Measurements from ENCODE around the gene GNPTAB. TPM values are rescaled to one million over a fixed set of nuclear protein-coding genes. Genes with fewer than 3 reads are reported as not detected.

The GNPTAB gene
- total RNA-seq, 1 experiment from 2014 or later, result 21.0 TPM

GRCh38 chr12:101783838-101784237 is 46.9 kb downstream of the GNPTAB start:
- ATAC-seq (no peak), DNase-seq (no peak)
- Histone ChIP-seq H3K27me3 (ENCODE audit: low read length) (no peaks in the 10 kb centered on the region), H3K36me3 (ENCODE audit: low read depth, low read length) (no peaks in the 10 kb centered on the region), H3K9me2 (replicated peaks; ENCODE audit: low read length) (no peaks in the 10 kb centered on the region), H4K20me1 (ENCODE audit: low read length) (no peaks in the 10 kb centered on the region), H3K9me3 (ENCODE audit: low read length) (no peaks in the 10 kb centered on the region), H3F3A (ENCODE audit: low read length, unreplicated experiment) (no peaks in the 10 kb centered on the region), H3K27ac (ENCODE audit: low read length) (no peak overlapping the region), H3K4me3 (ENCODE audit: low read length) (no peak overlapping the region), H3K4me1 (ENCODE audit: insufficient read depth, low read length) (no peaks in the 10 kb centered on the region; the same call in 1 of the 2 replicates), H3K9ac (ENCODE audit: low read length) (no peak overlapping the region), H3K4me2 (ENCODE audit: low read length) (no peak overlapping the region), H3K79me2 (ENCODE audit: low read length) (no peaks in the 10 kb centered on the region), H2AFZ (ENCODE audit: low read length) (no peak overlapping the region)
- intact Hi-C loops (cut with micrococcal nuclease), result no loop called here
- TF ChIP-seq EZH2 (IDR thresholded peaks at IDR 0.05; ENCODE audit: low read length, unreplicated experiment) (no peak), CTCF (conservative IDR thresholded peaks at IDR 0.05; ENCODE audit: low read depth, low read length) (no peak), EZH2phosphoT487 (IDR thresholded peaks at IDR 0.05; ENCODE audit: borderline replicate concordance, low read length) (no peak)
- ChIA-PET CTCF (no interaction called here), POLR2A (ENCODE audit: unreplicated experiment) (interaction anchor here (0.7 kb wide), 1 partner anchor 375 kb away, joined by 3 read pairs; no protein-coding TSS in a partner anchor)
- BruUV-seq (replicated peaks), result no TSS peak

GRCh38 chr12:101783150-101783549 is 47.6 kb downstream of the GNPTAB start:
- Histone ChIP-seq H3K27me3 (ENCODE audit: low read length) (no peaks in the 10 kb centered on the region), H3K9me2 (replicated peaks; ENCODE audit: low read length) (no peaks in the 10 kb centered on the region), H3F3A (ENCODE audit: low read length, unreplicated experiment) (no peaks in the 10 kb centered on the region), H3K4me3 (ENCODE audit: low read length) (no peak overlapping the region), H3K9ac (ENCODE audit: low read length) (no peak overlapping the region), H3K36me3 (ENCODE audit: low read depth, low read length) (no peaks in the 10 kb centered on the region), H3K9me3 (ENCODE audit: low read length) (no peaks in the 10 kb centered on the region), H3K4me2 (ENCODE audit: low read length) (no peak overlapping the region), H4K20me1 (ENCODE audit: low read length) (no peaks in the 10 kb centered on the region), H3K27ac (ENCODE audit: low read length) (no peak overlapping the region), H2AFZ (ENCODE audit: low read length) (no peak overlapping the region), H3K4me1 (ENCODE audit: insufficient read depth, low read length) (no peaks in the 10 kb centered on the region; the same call in 1 of the 2 replicates), H3K79me2 (ENCODE audit: low read length) (no peaks in the 10 kb centered on the region)
- ChIA-PET POLR2A (ENCODE audit: unreplicated experiment) (interaction anchor here (0.7 kb wide), 1 partner anchor 375 kb away, joined by 3 read pairs; no protein-coding TSS in a partner anchor), CTCF (no interaction called here)
- no peak for DNase-seq
- intact Hi-C loops (cut with micrococcal nuclease), result no loop called here
- BruUV-seq (replicated peaks), result no TSS peak
- TF ChIP-seq CTCF (conservative IDR thresholded peaks at IDR 0.05; ENCODE audit: low read depth, low read length) (no peak), EZH2phosphoT487 (IDR thresholded peaks at IDR 0.05; ENCODE audit: borderline replicate concordance, low read length) (no peak), EZH2 (IDR thresholded peaks at IDR 0.05; ENCODE audit: low read length, unreplicated experiment) (no peak)
- ATAC-seq, result no peak

- no peaks in the 10 kb centered on the region; the same call in 1 of the 2 replicates for H3K4me1 ChIP-seq (ENCODE audit: insufficient read depth, low read length)
- intact Hi-C loops (cut with micrococcal nuclease), result no loop called here
- H3K27ac ChIP-seq (ENCODE audit: low read length), result no peak overlapping the region
- BruUV-seq (replicated peaks), result no TSS peak
- H3K9me3 ChIP-seq (ENCODE audit: low read length), result no peaks in the 10 kb centered on the region
- no peaks in the 10 kb centered on the region for H3K27me3 ChIP-seq (ENCODE audit: low read length)
- ChIA-PET POLR2A (ENCODE audit: unreplicated experiment) (no interaction called here), CTCF (no interaction called here)
- no peaks in the 10 kb centered on the region for H3F3A ChIP-seq (ENCODE audit: low read length, unreplicated experiment)
- DNase-seq (no peak), ATAC-seq (peak; percentile 22; the same call in 1 of the 2 replicates)
- no peaks in the 10 kb centered on the region for H3K9me2 ChIP-seq (replicated peaks; ENCODE audit: low read length)
- H3K4me2 ChIP-seq (ENCODE audit: low read length), result no peak overlapping the region
- no peaks in the 10 kb centered on the region for H4K20me1 ChIP-seq (ENCODE audit: low read length)
- H2AFZ ChIP-seq (ENCODE audit: low read length), result no peak overlapping the region
- no peak overlapping the region for H3K9ac ChIP-seq (ENCODE audit: low read length)
- H3K79me2 ChIP-seq (ENCODE audit: low read length), result no peaks in the 10 kb centered on the region
- no peak for TF ChIP-seq EZH2 (IDR thresholded peaks at IDR 0.05; ENCODE audit: low read length, unreplicated experiment)
- no peak for TF ChIP-seq CTCF (conservative IDR thresholded peaks at IDR 0.05; ENCODE audit: low read depth, low read length)
- TF ChIP-seq EZH2phosphoT487 (IDR thresholded peaks at IDR 0.05; ENCODE audit: borderline replicate concordance, low read length), result no peak
- H3K4me3 ChIP-seq (ENCODE audit: low read length), result no peak overlapping the region
- H3K36me3 ChIP-seq (ENCODE audit: low read depth, low read length), result no peaks in the 10 kb centered on the region
These were observed 48.5 kb downstream of the GNPTAB start for GRCh38 chr12:101782273-101782731.

Measured in PC-3 (cell line).